ENCODE results near the gene ACTN3. TPM values are rescaled to one million over a fixed set of nuclear protein-coding genes. Genes with fewer than 3 reads are reported as not detected.

ACTN3 gene
- total RNA-seq, 2 experiments from 2014 or later, result 0.27 TPM; not detected in 1

DNA sequence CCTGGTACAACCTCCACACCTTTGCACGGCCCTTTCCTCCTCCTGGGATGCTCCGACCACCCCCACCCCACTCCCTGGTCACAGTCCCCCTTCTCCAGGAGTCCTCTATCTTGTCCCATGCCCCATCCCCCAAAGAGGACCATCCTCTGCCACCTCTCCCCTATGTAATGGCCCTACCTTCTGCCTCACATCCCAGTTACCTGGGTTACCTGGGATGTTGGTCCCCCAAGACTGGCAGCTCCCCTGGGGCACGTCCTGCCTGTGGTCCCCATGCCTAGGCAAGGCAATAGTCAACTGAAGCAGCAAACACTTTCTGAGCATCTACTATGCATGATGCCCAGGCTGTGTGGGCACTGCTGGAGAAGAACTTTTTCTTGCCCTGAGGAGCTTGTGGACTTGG, 8.7 kb downstream of the ACTN3 start:
- no TSS peak for BruUV-seq (replicated peaks)
- TF ChIP-seq EZH2phosphoT487 (IDR thresholded peaks at IDR 0.05; ENCODE audit: borderline replicate concordance, low read depth, low read length), result no peak
- TF ChIP-seq, protein P1, sequence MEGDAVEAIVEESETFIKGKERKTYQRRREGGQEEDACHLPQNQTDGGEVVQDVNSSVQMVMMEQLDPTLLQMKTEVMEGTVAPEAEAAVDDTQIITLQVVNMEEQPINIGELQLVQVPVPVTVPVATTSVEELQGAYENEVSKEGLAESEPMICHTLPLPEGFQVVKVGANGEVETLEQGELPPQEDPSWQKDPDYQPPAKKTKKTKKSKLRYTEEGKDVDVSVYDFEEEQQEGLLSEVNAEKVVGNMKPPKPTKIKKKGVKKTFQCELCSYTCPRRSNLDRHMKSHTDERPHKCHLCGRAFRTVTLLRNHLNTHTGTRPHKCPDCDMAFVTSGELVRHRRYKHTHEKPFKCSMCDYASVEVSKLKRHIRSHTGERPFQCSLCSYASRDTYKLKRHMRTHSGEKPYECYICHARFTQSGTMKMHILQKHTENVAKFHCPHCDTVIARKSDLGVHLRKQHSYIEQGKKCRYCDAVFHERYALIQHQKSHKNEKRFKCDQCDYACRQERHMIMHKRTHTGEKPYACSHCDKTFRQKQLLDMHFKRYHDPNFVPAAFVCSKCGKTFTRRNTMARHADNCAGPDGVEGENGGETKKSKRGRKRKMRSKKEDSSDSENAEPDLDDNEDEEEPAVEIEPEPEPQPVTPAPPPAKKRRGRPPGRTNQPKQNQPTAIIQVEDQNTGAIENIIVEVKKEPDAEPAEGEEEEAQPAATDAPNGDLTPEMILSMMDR (conservative IDR thresholded peaks at IDR 0.05; ENCODE audit: low read length), result no peak
- H3K9me3 ChIP-seq (ENCODE audit: low read length), result no peaks in the 10 kb centered on the region
- ChIA-PET CTCF (ENCODE audit: unreplicated experiment) (no interaction called here), POLR2A (no interaction called here)
- H3K4me2 ChIP-seq (ENCODE audit: low read length), result no peak overlapping the region
- intact Hi-C loops (cut with micrococcal nuclease; ENCODE audit: unreplicated experiment), result no loop called here
- no peaks in the 10 kb centered on the region for H3K36me3 ChIP-seq (ENCODE audit: insufficient read depth, low read length)
- DNase-seq (ENCODE audit: low spot score), result no peak
- no peak overlapping the region for H3K4me3 ChIP-seq (ENCODE audit: low read depth, low read length, poor library complexity, severe bottlenecking)
- H4K20me1 ChIP-seq (ENCODE audit: insufficient read depth, low read length), result no peaks in the 10 kb centered on the region
- no peaks in the 10 kb centered on the region for H3K4me1 ChIP-seq (ENCODE audit: insufficient read depth, low read length, poor library complexity, severe bottlenecking)
- H3K27ac ChIP-seq (ENCODE audit: low read depth, low read length, poor library complexity, severe bottlenecking), result no peak overlapping the region
- H3K79me2 ChIP-seq (ENCODE audit: insufficient read depth, low read depth, low read length), result no peaks in the 10 kb centered on the region
- H3K9me2 ChIP-seq (ENCODE audit: insufficient read depth, low read length), result no peaks in the 10 kb centered on the region
- H2AFZ ChIP-seq (ENCODE audit: low read length), result no peak overlapping the region

- H3K4me1 ChIP-seq (ENCODE audit: insufficient read depth, low read length, poor library complexity, severe bottlenecking), result no peaks in the 10 kb centered on the region
- no peak overlapping the region for H2AFZ ChIP-seq (ENCODE audit: low read length)
- TF ChIP-seq, protein P1 (conservative IDR thresholded peaks at IDR 0.05; ENCODE audit: low read length), result no peak
- no peak for TF ChIP-seq EZH2phosphoT487 (IDR thresholded peaks at IDR 0.05; ENCODE audit: borderline replicate concordance, low read depth, low read length)
- DNase-seq (ENCODE audit: low spot score), result no peak
- no peaks in the 10 kb centered on the region for H4K20me1 ChIP-seq (ENCODE audit: insufficient read depth, low read length)
- CTCF ChIA-PET (ENCODE audit: unreplicated experiment), result no interaction called here
- H3K9me2 ChIP-seq (ENCODE audit: insufficient read depth, low read length), result no peaks in the 10 kb centered on the region
- intact Hi-C loops (cut with micrococcal nuclease; ENCODE audit: unreplicated experiment), result no loop called here
- no peak overlapping the region for H3K27ac ChIP-seq (ENCODE audit: low read depth, low read length, poor library complexity, severe bottlenecking)
- no peaks in the 10 kb centered on the region for H3K36me3 ChIP-seq (ENCODE audit: insufficient read depth, low read length)
- no peak overlapping the region for H3K4me3 ChIP-seq (ENCODE audit: low read depth, low read length, poor library complexity, severe bottlenecking)
- no peaks in the 10 kb centered on the region for H3K9me3 ChIP-seq (ENCODE audit: low read length)
- POLR2A ChIA-PET, result no interaction called here
- no peaks in the 10 kb centered on the region for H3K79me2 ChIP-seq (ENCODE audit: insufficient read depth, low read depth, low read length)
- BruUV-seq (replicated peaks), result no TSS peak
- H3K4me2 ChIP-seq (ENCODE audit: low read length), result no peak overlapping the region
These were observed 9.4 kb downstream of the ACTN3 start for GRCh38 chr11:66556086-66556485.

- DNase-seq (ENCODE audit: low spot score), result no peak
- TF ChIP-seq, protein P1 (conservative IDR thresholded peaks at IDR 0.05; ENCODE audit: low read length), result no peak
- no peak for TF ChIP-seq EZH2phosphoT487 (IDR thresholded peaks at IDR 0.05; ENCODE audit: borderline replicate concordance, low read depth, low read length)
- ChIA-PET CTCF (ENCODE audit: unreplicated experiment) (no interaction called here), POLR2A (no interaction called here)
- Histone ChIP-seq H3K9me3 (ENCODE audit: low read length) (no peaks in the 10 kb centered on the region), H4K20me1 (ENCODE audit: insufficient read depth, low read length) (no peaks in the 10 kb centered on the region), H3K36me3 (ENCODE audit: insufficient read depth, low read length) (no peaks in the 10 kb centered on the region), H3K9me2 (ENCODE audit: insufficient read depth, low read length) (no peaks in the 10 kb centered on the region), H2AFZ (ENCODE audit: low read length) (no peak overlapping the region), H3K4me2 (ENCODE audit: low read length) (no peak overlapping the region), H3K27ac (ENCODE audit: low read depth, low read length, poor library complexity, severe bottlenecking) (no peak overlapping the region), H3K4me3 (ENCODE audit: low read depth, low read length, poor library complexity, severe bottlenecking) (no peak overlapping the region), H3K79me2 (ENCODE audit: insufficient read depth, low read depth, low read length) (no peaks in the 10 kb centered on the region), H3K4me1 (ENCODE audit: insufficient read depth, low read length, poor library complexity, severe bottlenecking) (no peaks in the 10 kb centered on the region)
- no TSS peak for BruUV-seq (replicated peaks)
- intact Hi-C loops (cut with micrococcal nuclease; ENCODE audit: unreplicated experiment), result no loop called here
These were observed 11.1 kb downstream of the ACTN3 start for GRCh38 chr11:66557733-66558326.
